HG02870 (cell line): ENCODE measurements around the gene CD79B.
"Not testable (repeated sequence)": the region's sequence is repeated elsewhere in the genome, so short reads cannot be mapped to it uniquely, and the experiment has no call there.

Experiments
- ATAC-seq: cut with Tn5 transposase; IDR thresholded peaks from one replicate; pipeline ENCODE4 v1.9.1; 2021; ENCODE audit warnings: mild to moderate bottlenecking, moderate library complexity; ENCODE audit not compliant: unreplicated experiment

CD79B gene

DNA sequence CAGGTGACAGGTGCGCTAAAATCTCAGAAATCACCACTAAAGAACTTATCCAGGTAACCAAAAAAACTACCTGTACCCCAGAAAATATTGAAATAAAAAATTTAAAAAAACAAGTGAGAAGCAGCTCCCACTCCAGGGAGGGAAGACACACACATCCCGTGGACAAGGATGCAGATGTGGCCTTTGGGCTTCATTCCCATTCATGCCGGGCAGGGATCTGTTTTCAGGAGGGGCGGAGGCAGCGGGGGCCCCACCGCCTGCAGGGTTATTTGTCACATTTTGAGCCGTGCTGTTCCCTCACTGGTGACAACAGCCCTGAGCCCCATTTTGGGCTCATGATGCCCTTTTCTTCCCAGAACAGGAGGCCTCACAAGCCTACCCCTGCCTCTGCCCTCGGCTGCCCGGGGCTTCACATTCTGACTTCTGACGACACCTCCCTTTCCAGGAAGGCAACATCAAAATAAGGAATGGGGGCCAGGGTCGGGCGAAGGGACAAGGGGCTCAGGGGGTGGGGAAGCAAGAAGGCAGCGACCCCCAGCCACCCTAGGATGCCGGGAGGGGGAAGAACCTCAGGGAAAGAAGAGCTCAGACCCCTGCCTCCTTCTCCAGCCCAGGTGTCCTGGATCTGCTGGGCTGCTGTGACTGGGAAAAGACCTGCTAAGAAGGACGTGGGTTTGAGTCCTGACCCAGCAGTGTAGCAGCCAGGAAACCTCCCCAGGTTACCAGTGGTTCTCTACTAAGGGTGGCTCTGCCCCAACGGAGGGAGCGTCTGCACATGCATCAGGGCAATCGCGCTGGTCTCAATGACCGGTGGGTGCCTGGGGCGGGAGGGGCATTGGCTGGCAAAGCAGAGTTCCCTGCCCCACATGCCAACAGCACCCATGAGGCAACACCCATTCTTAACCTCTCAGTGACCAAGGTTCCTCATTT lies 2.3 kb upstream of the CD79B start:
- ATAC-seq: no peak

DNA sequence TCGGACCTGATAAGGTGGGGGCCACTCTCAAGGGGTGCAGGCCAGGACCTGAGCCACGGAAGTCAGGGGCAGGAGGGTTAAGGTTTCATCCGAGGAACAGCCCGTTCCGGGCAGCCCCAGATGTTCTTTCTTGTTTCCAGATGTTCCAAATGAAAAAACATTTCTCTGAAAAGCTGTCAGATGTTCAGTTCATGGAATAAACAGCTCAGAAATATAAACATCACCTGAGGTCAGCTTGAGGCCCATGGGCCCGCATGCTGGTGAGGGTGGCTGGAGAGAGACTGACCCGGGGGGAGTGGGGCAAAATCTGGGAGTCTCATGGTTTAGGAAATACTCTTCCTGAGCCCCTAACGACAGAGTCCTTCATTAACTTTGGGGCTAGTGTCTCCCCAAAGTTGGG lies 1.5 kb upstream of the CD79B start:
- no peak for ATAC-seq

- no peak for ATAC-seq
These were observed 590 bp upstream of the CD79B start for GRCh38 chr17:63932721-63933120.

DNA sequence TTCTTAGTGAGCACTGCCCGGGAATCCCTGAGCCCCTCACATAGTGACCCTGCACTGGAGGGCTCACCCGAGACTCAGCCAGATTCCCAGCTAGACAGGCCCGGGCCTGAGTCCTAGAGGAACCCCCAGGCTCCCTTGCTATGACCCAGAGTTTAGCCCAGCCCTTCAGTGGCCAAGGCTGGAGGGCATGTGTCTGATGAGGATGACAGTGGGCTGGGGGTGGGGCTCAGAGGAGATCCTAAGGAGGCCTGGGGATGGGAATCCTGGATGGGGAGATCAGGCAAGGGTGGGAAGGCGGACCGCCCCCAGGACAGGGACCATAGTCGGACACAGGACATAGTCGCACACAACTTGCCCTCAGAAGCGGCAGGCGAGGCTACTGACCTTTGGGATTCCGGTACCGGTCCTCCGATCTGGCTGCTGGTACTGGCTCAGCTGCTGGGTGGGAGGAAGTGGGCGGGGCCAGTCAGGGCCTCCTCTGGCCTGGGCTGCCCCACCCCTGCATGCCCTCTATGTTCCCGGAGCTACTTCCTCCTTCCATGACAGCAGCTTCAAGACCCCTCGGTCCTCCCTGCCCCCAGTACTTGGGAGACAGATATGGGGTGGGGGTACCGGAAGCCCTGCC lies 1.1 kb downstream of the CD79B start:
- ATAC-seq: no peak

- ATAC-seq: no peak
These were observed 2.0 kb downstream of the CD79B start for GRCh38 chr17:63929860-63930766.

DNA sequence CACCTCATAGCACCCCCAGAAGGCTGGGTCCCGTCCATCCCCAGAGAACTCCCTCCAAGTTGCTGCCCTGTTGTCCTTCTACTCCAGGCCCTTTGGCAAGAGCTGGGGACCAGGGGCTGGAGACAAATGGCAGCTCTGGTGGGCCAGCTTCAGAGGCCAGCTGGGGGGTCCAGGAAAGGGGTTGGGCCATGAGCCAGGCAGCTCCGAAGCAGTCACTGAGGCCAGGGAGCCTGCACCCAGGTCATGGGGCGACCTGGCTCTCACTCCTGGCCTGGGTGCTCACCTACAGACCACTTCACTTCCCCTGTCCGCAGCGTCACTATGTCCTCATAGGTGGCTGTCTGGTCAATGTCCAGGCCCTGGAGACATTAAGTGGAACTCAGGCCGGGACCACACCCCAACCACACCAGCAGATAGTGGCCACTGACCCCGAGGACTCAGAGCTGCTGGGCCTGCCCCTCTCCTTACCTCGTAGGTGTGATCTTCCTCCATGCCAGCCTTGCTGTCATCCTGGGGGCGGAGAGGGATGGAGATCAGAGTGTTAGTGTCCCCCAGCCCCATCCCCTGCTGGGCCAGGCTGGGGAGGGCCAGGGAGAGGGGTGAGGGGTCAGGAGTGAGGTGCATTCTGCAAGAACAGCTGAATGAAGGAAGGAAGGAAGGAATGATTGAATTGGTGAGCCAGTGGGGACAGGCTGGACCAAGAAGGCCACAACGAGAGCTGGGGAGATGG lies 3.0 kb downstream of the CD79B start:
- ATAC-seq: no peak

GRCh38 chr17:63928172-63928666 lies 3.9 kb downstream of the CD79B start:
- ATAC-seq: no peak

DNA sequence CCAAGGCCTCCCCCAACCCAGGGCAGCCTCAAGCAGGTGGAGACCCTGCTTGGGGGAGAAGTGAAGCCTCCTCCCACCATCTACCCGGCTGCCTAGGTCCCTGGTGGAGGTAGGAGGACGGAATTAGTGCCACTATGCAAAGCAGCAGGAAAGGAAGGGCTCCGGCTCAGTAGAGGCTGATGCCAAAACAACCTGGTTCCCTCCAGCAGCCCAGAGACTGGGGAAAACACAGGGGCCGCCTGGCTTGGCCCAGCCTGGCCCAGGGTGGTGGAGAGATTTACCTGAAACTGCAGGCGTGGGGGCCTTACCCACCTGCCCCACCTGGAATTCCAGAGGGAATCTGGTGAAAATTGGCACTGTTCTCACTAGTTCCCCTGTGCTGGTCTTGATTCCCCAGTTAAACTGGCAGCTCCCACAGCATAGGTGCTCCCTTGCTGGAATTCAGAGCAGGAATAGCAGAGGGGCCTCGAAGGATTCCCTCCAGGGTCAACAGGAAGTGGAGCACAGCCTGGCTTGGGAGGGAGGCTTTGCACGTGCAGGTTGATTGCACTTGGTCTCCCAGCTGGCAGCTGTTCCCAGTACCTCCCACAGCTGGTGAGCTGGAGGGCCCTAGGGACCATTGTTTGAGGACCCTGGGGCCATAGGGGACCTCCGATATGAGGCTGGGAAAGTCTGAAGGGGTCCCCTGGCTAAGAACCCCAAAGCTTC lies 4.5 kb downstream of the CD79B start:
- ATAC-seq: no peak

DNA sequence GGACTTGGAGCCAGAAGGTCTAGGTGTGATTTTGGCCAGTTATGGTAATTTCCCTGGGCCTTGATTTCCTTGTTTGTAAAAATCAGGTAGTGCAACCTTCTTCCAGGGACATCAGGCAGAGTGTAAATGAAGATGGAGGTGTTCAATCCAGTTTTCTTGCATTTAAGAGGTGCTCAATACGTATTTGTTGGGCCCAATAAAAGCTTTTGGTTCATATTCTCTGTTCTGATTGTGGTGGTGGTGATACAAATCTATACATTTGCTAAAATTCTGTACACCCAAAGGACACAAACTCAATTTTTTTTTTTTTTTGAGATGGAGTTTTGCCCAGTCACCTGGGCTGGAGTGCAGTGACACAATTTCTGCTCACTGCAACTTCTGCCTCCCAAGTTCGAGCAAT lies 6.0 kb downstream of the CD79B start:
- ATAC-seq: no peak

- ATAC-seq: no peak
These were observed 6.5 kb downstream of the CD79B start for GRCh38 chr17:63925615-63926014.

- ATAC-seq: not testable (repeated sequence)
These were observed 9.7 kb downstream of the CD79B start for GRCh38 chr17:63922402-63922801.

- not testable (repeated sequence) for ATAC-seq
These were observed 11.4 kb downstream of the CD79B start for GRCh38 chr17:63920779-63921178.

DNA sequence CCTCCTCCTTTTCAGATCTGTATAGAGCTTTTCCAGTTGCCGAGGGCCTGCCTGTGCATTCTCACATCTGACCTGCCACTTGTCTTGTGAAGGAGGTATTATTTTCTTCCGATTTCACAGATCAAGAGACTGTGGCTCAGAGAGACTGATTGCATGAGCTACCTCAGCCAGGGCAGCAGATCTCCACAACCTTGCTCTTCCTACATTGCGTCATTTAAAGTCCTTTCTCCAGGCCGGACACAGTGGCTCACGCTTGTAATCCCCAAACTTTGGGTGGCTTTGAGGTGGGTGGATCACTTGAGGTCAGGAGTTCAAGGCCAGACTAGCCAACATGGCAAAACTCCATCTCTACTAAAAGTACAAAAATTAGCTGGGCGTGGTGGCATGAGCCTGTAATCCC lies 12.1 kb downstream of the CD79B start:
- ATAC-seq: not testable (repeated sequence)

GRCh38 chr17:63919311-63919723 lies 12.8 kb downstream of the CD79B start:
- ATAC-seq: no peak

GRCh38 chr17:63918789-63919305 lies 13.3 kb downstream of the CD79B start, which contains the start of gene GH1:
TSS of gene GH1 (minus strand) at chr17:63918839. CDS start at chr17:63918776, 63 bp downstream.
- not testable (repeated sequence) for ATAC-seq

DNA sequence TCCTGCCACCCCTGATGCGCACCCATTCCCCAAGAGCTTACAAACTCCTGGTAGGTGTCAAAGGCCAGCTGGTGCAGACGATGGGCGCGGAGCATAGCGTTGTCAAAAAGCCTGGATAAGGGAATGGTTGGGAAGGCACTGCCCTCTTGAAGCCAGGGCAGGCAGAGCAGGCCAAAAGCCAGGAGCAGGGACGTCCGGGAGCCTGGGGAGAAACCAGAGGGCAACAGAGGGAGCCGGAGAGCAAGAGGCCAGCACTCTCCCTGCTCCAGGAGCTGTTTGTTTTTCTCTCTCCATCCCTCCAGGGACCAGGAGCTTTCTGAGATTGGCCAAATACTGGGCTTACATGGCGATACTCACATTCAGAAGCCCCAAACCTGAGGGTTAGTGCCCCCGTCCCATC lies 13.8 kb downstream of the CD79B start:
- ATAC-seq: no peak

- ATAC-seq: no peak
These were observed 14.5 kb downstream of the CD79B start for GRCh38 chr17:63917646-63918045.

DNA sequence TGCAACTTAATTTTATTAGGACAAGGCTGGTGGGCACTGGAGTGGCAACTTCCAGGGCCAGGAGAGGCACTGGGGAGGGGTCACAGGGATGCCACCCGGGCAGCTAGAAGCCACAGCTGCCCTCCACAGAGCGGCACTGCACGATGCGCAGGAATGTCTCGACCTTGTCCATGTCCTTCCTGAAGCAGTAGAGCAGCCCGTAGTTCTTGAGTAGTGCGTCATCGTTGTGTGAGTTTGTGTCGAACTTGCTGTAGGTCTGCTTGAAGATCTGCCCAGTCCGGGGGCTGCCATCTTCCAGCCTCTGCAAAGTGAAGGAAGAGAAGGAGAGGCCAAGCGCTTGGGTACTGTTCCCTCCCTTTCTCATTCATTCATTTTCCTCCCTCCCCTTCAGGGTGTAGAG lies 14.9 kb downstream of the CD79B start:
- not testable (repeated sequence) for ATAC-seq

DNA sequence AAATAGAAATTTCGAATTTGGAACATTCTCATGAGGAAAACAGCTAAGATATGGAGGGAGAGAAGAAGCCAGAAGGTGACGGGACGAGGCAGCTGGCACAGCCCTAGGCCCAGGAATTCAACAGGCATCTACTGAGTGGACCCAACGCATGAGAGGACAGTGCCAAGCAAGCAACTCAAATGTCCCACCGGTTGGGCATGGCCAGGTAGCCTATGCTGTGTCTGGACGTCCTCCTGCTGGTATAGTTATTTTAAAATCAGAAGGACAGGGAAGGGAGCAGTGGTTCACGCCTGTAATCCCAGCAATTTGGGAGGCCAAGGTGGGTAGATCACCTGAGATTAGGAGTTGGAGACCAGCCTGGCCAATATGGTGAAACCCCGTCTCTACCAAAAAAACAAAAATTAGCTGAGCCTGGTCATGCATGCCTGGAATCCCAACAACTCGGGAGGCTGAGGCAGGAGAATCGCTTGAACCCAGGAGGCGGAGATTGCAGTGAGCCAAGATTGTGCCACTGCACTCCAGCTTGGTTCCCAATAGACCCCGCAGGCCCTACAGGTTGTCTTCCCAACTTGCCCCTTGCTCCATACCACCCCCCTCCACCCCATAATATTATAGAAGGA lies 15.5 kb downstream of the CD79B start:
- no peak for ATAC-seq
